CD14-positive monocyte (primary cell): ENCODE results near the gene PLAGL2. TPM values are rescaled to one million over a fixed set of nuclear protein-coding genes. Genes with fewer than 3 reads are reported as not detected.

Experiments used
- DNase-seq, 3 donors: peaks; one replicate each; pipeline ENCODE4 v3.0.0-alpha.2; 2011 to 2022
- H2AFZ ChIP-seq: 2 replicates; pipeline ENCODE4 v1.6.0; 2012; ENCODE audit warnings: mild to moderate bottlenecking, low read depth, low read length, inconsistent platforms; ENCODE audit not compliant: insufficient read depth, poor library complexity, severe bottlenecking
- H3K27ac ChIP-seq, 2 donors: 1 replicate in 1 of 2; 2 replicates in 1 of 2; pipeline ENCODE4 v1.5.1; 2012 to 2013; ENCODE audit warnings: low read length in 2 of 2, control low read depth in 1 of 2, inconsistent platforms in 1 of 2, low read depth in 1 of 2, mild to moderate bottlenecking in 1 of 2
- H3K27me3 ChIP-seq, 2 donors: one replicate each; pipeline versions ENCODE4 v1.6.0 to v1.6.1; 2011 to 2013; ENCODE audit warnings: low read length in 2 of 2; ENCODE audit not compliant: control insufficient read depth in 2 of 2, insufficient read depth in 2 of 2
- H3K36me3 ChIP-seq, 2 donors: replicated peaks in 1 of 2; 1 replicate in 1 of 2; 2 replicates in 1 of 2; pipeline versions ENCODE4 v1.5.1 to v1.6.1; 2012 to 2013; ENCODE audit warnings: low read length in 2 of 2, control low read depth in 1 of 2, inconsistent platforms in 1 of 2, mild to moderate bottlenecking in 1 of 2; ENCODE audit not compliant: insufficient read depth in 2 of 2, control insufficient read depth in 1 of 2
- H3K4me1 ChIP-seq, 2 donors: 1 replicate in 1 of 2; 2 replicates in 1 of 2; pipeline versions ENCODE4 v1.5.1 to v1.6.1; 2012 to 2013; ENCODE audit warnings: low read length in 2 of 2, control low read depth in 1 of 2, inconsistent platforms in 1 of 2, mild to moderate bottlenecking in 1 of 2, moderate library complexity in 1 of 2; ENCODE audit not compliant: insufficient read depth in 2 of 2, control insufficient read depth in 1 of 2
- H3K4me2 ChIP-seq: replicated peaks from 2 replicates; pipeline ENCODE3; 2012; ENCODE audit warnings: low read length, moderate library complexity, mild to moderate bottlenecking; ENCODE audit not compliant: poor library complexity, severe bottlenecking; ENCODE audit errors: extremely low read depth
- H3K4me3 ChIP-seq, 3 experiments: fragments of 200-600 bp in 1 of 3; sonication (generic) in 1 of 3; replicated peaks in 1 of 3; 1 replicate in 2 of 3; 2 replicates in 1 of 3; pipeline ENCODE4 v1.5.1; 2011 to 2013; ENCODE audit warnings: low read length in 3 of 3, mild to moderate bottlenecking in 3 of 3, control low read depth in 2 of 3, low read depth in 2 of 3, inconsistent platforms in 1 of 3, moderate library complexity in 1 of 3
- H3K79me2 ChIP-seq: 2 replicates; pipeline ENCODE4 v1.6.0; 2012; ENCODE audit warnings: mild to moderate bottlenecking, control low read depth, inconsistent platforms, low read length, moderate library complexity; ENCODE audit not compliant: insufficient read depth
- H3K9ac ChIP-seq: 2 replicates; pipeline ENCODE4 v1.6.0; 2017; ENCODE audit warnings: low read length, mild to moderate bottlenecking; ENCODE audit not compliant: insufficient read depth, poor library complexity, severe bottlenecking
- H3K9me3 ChIP-seq, 2 donors: replicated peaks in 1 of 2; 1 replicate in 1 of 2; 2 replicates in 1 of 2; pipeline versions ENCODE4 v1.5.1 to v1.6.1; 2012 to 2013; ENCODE audit warnings: low read length in 2 of 2, control low read depth in 1 of 2; ENCODE audit not compliant: control insufficient read depth in 1 of 2, insufficient read depth in 1 of 2
- H4K20me1 ChIP-seq: 2 replicates; pipeline ENCODE4 v1.6.0; 2012; ENCODE audit warnings: mild to moderate bottlenecking, low read length, control low read depth, moderate library complexity; ENCODE audit not compliant: insufficient read depth
- H3K27ac Mint-ChIP-seq, 7 donors: one replicate each; pipeline ENCODE4 v1.8.0; 2020; ENCODE audit warnings: mild to moderate bottlenecking in 7 of 7, mixed read lengths in 7 of 7, moderate library complexity in 6 of 7, inconsistent platforms in 2 of 7
- H3K27me3 Mint-ChIP-seq, 3 donors: one replicate each; pipeline ENCODE4 v1.8.0; 2021 to 2022; ENCODE audit warnings: low read depth in 3 of 3, mild to moderate bottlenecking in 3 of 3, mixed read lengths in 3 of 3, moderate library complexity in 3 of 3, inconsistent platforms in 1 of 3
- H3K36me3 Mint-ChIP-seq, 2 donors: one replicate each; pipeline ENCODE4 v1.8.0; 2020; ENCODE audit warnings: mixed read lengths in 2 of 2, inconsistent platforms in 1 of 2, mild to moderate bottlenecking in 1 of 2
- H3K4me1 Mint-ChIP-seq: one replicate; pipeline ENCODE4 v1.8.0; 2020; ENCODE audit warnings: mild to moderate bottlenecking, mixed read lengths
- H3K4me3 Mint-ChIP-seq, 2 donors: one replicate each; pipeline ENCODE4 v1.8.0; 2020; ENCODE audit warnings: mild to moderate bottlenecking in 2 of 2, mixed read lengths in 2 of 2, moderate library complexity in 1 of 2
- H3K9me3 Mint-ChIP-seq, 7 donors: one replicate each; pipeline ENCODE4 v1.8.0; 2020 to 2022; ENCODE audit warnings: mixed read lengths in 7 of 7, mild to moderate bottlenecking in 6 of 7, moderate library complexity in 6 of 7, inconsistent platforms in 2 of 7
- WGBS: methylation state at CpG from one replicate; pipeline ENCODE4 v1.1.5; 2013; ENCODE audit warnings: missing lambda C conversion rate; ENCODE audit not compliant: insufficient coverage; 5-methylcytosine and 5-hydroxymethylcytosine counted together
- intact Hi-C, 2 donors: fragments of 100-400 bp; cut with micrococcal nuclease; formaldehyde crosslinking; loops; one replicate each; pipeline versions ENCODE4 v1.15.0 to v1.15.1; 2023
- polyA plus RNA-seq, 3 donors: library from polyadenylated mRNA; depleted of rRNA in 1 of 3; unstranded in 2 of 3; stranded (reverse) in 1 of 3; fragments of 300-500 nt in 2 of 3; fragments of >200 nt in 1 of 3; fragmentation: Illumina TruSeq in 2 of 3; gene quantifications; 1 replicate in 2 of 3; 2 replicates in 1 of 3; pipeline ENCODE4 v1.2.3, GENCODE V29; 2012 to 2021
- TF ChIP-seq, protein P1 (sequence below): fragments of 200-600 bp; IDR thresholded peaks from one replicate; pipeline ENCODE4 v1.8.0; 2022; ENCODE audit warnings: antibody characterized with exemption, mild to moderate bottlenecking

The PLAGL2 gene
- polyA plus RNA-seq, 3 donors = 6.2 to 31.7 (median 14.7) TPM

DNA sequence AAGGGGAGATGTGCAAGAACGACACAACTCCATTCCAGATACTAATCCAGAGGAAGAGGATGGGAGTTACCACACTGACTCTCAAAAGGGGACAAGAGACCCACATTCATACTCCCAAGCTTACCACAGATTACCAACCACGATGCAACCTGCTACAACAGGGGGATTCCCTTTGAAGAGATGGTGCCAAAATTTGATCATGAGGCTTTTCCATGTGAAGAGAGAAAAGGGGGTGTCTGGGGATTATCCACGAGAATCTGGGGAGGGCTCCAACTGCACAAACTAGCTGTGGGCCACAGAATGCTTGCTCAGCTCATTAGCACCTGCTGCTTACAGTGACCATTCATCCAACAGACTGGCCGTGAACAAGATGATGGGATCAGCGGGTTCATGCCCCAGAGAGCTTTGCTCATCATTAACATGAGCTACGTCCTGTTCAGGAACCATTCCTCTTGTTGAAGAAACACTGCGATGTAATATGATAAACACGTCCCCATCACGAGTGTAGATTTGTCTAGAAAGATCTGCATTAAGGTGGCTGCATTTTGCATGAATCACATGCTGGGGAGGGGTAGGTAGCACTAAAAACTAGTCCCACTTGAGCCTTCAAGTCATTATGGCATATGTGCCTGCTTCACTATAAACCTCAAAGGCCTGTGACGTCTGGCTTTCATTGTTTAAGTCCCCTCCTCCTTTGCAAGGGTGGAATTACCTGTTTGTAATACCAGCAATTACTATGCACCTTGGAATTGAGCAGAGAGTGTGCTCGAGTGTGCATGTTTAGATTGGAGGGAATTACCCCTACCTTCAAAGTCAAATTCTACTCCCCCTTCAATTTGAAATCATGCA is 4.0 kb downstream of the PLAGL2 start:
- no peak overlapping the region for H3K9ac ChIP-seq
- peak overlapping the region; percentile 90 to 96 (median 93) for H3K4me3 ChIP-seq
- peaks cover 96% of the 10 kb centered on the region for H3K79me2 ChIP-seq
- WGBS = 100% methylated on average over 1 of the region's 11 CpGs
- peaks cover 39 to 48% of the 10 kb centered on the region in 2 donors for H3K36me3 Mint-ChIP-seq
- peaks cover 70% of the 10 kb centered on the region for H4K20me1 ChIP-seq
- H3K4me3 Mint-ChIP-seq = peak overlapping the region; percentile 97 to 98
- H3K4me2 ChIP-seq = peak overlapping the region; percentile 97
- H3K9me3 Mint-ChIP-seq = no peaks in the 10 kb centered on the region
- H3K9me3 ChIP-seq = no peaks in the 10 kb centered on the region
- no peaks in the 10 kb centered on the region for H3K27me3 ChIP-seq
- peaks cover 73 to 80% of the 10 kb centered on the region in 2 donors for H3K4me1 ChIP-seq
- peak overlapping the region; percentile 79 to 88 for H3K27ac ChIP-seq
- H2AFZ ChIP-seq = no peak overlapping the region
- intact Hi-C loops = loop anchor here in 1 of 2 donors (10.0 kb wide), 1 partner anchor 281 kb away; no protein-coding TSS in a partner anchor
- H3K36me3 ChIP-seq = peaks cover 38 to 46% of the 10 kb centered on the region in 2 donors
- TF ChIP-seq, protein P1, sequence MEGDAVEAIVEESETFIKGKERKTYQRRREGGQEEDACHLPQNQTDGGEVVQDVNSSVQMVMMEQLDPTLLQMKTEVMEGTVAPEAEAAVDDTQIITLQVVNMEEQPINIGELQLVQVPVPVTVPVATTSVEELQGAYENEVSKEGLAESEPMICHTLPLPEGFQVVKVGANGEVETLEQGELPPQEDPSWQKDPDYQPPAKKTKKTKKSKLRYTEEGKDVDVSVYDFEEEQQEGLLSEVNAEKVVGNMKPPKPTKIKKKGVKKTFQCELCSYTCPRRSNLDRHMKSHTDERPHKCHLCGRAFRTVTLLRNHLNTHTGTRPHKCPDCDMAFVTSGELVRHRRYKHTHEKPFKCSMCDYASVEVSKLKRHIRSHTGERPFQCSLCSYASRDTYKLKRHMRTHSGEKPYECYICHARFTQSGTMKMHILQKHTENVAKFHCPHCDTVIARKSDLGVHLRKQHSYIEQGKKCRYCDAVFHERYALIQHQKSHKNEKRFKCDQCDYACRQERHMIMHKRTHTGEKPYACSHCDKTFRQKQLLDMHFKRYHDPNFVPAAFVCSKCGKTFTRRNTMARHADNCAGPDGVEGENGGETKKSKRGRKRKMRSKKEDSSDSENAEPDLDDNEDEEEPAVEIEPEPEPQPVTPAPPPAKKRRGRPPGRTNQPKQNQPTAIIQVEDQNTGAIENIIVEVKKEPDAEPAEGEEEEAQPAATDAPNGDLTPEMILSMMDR = no peak
- H3K27me3 Mint-ChIP-seq = peaks cover 0 to 6% (median 1%) of the 10 kb centered on the region in 3 donors
- H3K27ac Mint-ChIP-seq = peak overlapping the region in 6 of 7 donors; percentile 96 to 99 (median 98)
- DNase-seq = no peak
- H3K4me1 Mint-ChIP-seq = peaks cover 83% of the 10 kb centered on the region

DNA sequence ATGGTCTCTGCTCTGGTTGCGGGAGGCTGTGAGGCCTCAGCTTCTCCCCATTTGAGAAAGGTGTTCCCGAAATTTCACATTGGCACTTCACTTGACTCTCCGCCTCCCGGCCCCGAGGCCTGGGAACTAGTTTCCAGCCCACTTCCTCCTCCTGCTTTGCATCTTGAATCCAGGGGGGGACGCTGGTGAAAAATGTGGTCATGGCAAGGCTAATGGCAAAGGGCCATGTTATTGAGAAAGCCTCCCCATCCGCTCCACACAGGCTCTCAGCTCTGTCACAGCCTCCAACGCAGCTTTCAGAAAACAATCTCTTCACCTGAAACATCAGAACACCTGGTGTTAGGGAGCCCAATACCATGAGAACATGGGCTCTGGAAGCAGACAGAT is 5.6 kb downstream of the PLAGL2 start:
- Mint-ChIP-seq H3K27me3 (peaks cover 0 to 6% (median 1%) of the 10 kb centered on the region in 3 donors), H3K4me3 (peak overlapping the region; percentile 50 to 61), H3K36me3 (peaks cover 54 to 61% of the 10 kb centered on the region in 2 donors), H3K9me3 (no peaks in the 10 kb centered on the region), H3K27ac (peak overlapping the region; percentile 82 to 93 (median 88)), H3K4me1 (peaks cover 80% of the 10 kb centered on the region)
- peaks cover 69 to 75% of the 10 kb centered on the region in 2 donors for H3K4me1 ChIP-seq
- H2AFZ ChIP-seq = no peak overlapping the region
- H4K20me1 ChIP-seq = peaks cover 86% of the 10 kb centered on the region
- no peak overlapping the region for H3K9ac ChIP-seq
- peaks cover 53 to 61% of the 10 kb centered on the region in 2 donors for H3K36me3 ChIP-seq
- TF ChIP-seq, protein P1 = no peak
- H3K27ac ChIP-seq = peak overlapping the region; percentile 41 to 55
- peak in 1 of 3 donors; percentile 17 for DNase-seq
- peak overlapping the region in 2 of 3 experiments; percentile 3 to 31 for H3K4me3 ChIP-seq
- H3K27me3 ChIP-seq = no peaks in the 10 kb centered on the region
- H3K9me3 ChIP-seq = no peaks in the 10 kb centered on the region
- intact Hi-C loops = loop anchor here in 1 of 2 donors (10.0 kb wide), 1 partner anchor 283 kb away; no protein-coding TSS in a partner anchor
- WGBS = 43% methylated on average over 1 of the region's 8 CpGs
- no peak overlapping the region for H3K4me2 ChIP-seq
- H3K79me2 ChIP-seq = peaks cover 98% of the 10 kb centered on the region
